ENCODE measurements around the gene KCNAB1.

KCNAB1 gene

GRCh38 chr3:156492801-156493261 is 372.5 kb downstream of the KCNAB1 start:
- no peak overlapping the region for H3K4me3 ChIP-seq (ENCODE audit: low read depth, low read length, poor library complexity, severe bottlenecking)
- no peaks in the 10 kb centered on the region for H4K20me1 ChIP-seq (ENCODE audit: insufficient read depth, low read length)
- H3K27ac ChIP-seq (ENCODE audit: low read depth, low read length, poor library complexity, severe bottlenecking) = no peak overlapping the region
- no peaks in the 10 kb centered on the region for H3K27me3 ChIP-seq (ENCODE audit: insufficient read depth, low read length)
- no peak overlapping the region for H3K4me2 ChIP-seq (ENCODE audit: low read length)
- H3K9ac ChIP-seq (ENCODE audit: low read length) = no peak overlapping the region
- H2AFZ ChIP-seq (ENCODE audit: low read length) = no peak overlapping the region
- H3K36me3 ChIP-seq (ENCODE audit: insufficient read depth, low read length) = no peaks in the 10 kb centered on the region
- no peaks in the 10 kb centered on the region for H3K79me2 ChIP-seq (ENCODE audit: insufficient read depth, low read length)
- no peaks in the 10 kb centered on the region for H3F3A ChIP-seq (ENCODE audit: insufficient read depth, low read length)
- H3K4me1 ChIP-seq (ENCODE audit: insufficient read depth, low read length, severe bottlenecking) = no peaks in the 10 kb centered on the region
- H3K9me2 ChIP-seq (ENCODE audit: low read depth, low read length) = no peaks in the 10 kb centered on the region
- TF ChIP-seq EZH2 (IDR thresholded peaks at IDR 0.05; ENCODE audit: borderline replicate concordance, low read length) (no peak), CTCF (IDR thresholded peaks at IDR 0.05; ENCODE audit: low read length) (no peak)
- H3K9me3 ChIP-seq (ENCODE audit: low read length) = peaks cover 8% of the 10 kb centered on the region; the same call in 1 of the 2 replicates

- no peaks in the 10 kb centered on the region for H3K36me3 ChIP-seq (ENCODE audit: insufficient read depth, low read length)
- no peak overlapping the region for H3K4me3 ChIP-seq (ENCODE audit: low read depth, low read length, poor library complexity, severe bottlenecking)
- no peak for TF ChIP-seq CTCF (IDR thresholded peaks at IDR 0.05; ENCODE audit: low read length)
- TF ChIP-seq EZH2 (IDR thresholded peaks at IDR 0.05; ENCODE audit: borderline replicate concordance, low read length) = no peak
- H3K9ac ChIP-seq (ENCODE audit: low read length) = no peak overlapping the region
- H3F3A ChIP-seq (ENCODE audit: insufficient read depth, low read length) = no peaks in the 10 kb centered on the region
- H3K9me2 ChIP-seq (ENCODE audit: low read depth, low read length) = no peaks in the 10 kb centered on the region
- H3K27ac ChIP-seq (ENCODE audit: low read depth, low read length, poor library complexity, severe bottlenecking) = no peak overlapping the region
- no peaks in the 10 kb centered on the region for H3K27me3 ChIP-seq (ENCODE audit: insufficient read depth, low read length)
- H2AFZ ChIP-seq (ENCODE audit: low read length) = no peak overlapping the region
- H3K4me1 ChIP-seq (ENCODE audit: insufficient read depth, low read length, severe bottlenecking) = no peaks in the 10 kb centered on the region
- peaks cover 13% of the 10 kb centered on the region; the same call in 1 of the 2 replicates for H3K9me3 ChIP-seq (ENCODE audit: low read length)
- H4K20me1 ChIP-seq (ENCODE audit: insufficient read depth, low read length) = no peaks in the 10 kb centered on the region
- no peak overlapping the region for H3K4me2 ChIP-seq (ENCODE audit: low read length)
- H3K79me2 ChIP-seq (ENCODE audit: insufficient read depth, low read length) = no peaks in the 10 kb centered on the region
Observed at GRCh38 chr3:156493887-156494286, 373.5 kb downstream of the KCNAB1 start.

GRCh38 chr3:156495816-156496215 is 375.4 kb downstream of the KCNAB1 start:
- TF ChIP-seq EZH2 (IDR thresholded peaks at IDR 0.05; ENCODE audit: borderline replicate concordance, low read length) (no peak), CTCF (IDR thresholded peaks at IDR 0.05; ENCODE audit: low read length) (no peak)
- H3K4me2 ChIP-seq (ENCODE audit: low read length) = no peak overlapping the region
- H3F3A ChIP-seq (ENCODE audit: insufficient read depth, low read length) = no peaks in the 10 kb centered on the region
- no peaks in the 10 kb centered on the region for H4K20me1 ChIP-seq (ENCODE audit: insufficient read depth, low read length)
- no peaks in the 10 kb centered on the region for H3K36me3 ChIP-seq (ENCODE audit: insufficient read depth, low read length)
- no peaks in the 10 kb centered on the region for H3K9me2 ChIP-seq (ENCODE audit: low read depth, low read length)
- H3K9ac ChIP-seq (ENCODE audit: low read length) = no peak overlapping the region
- no peaks in the 10 kb centered on the region for H3K27me3 ChIP-seq (ENCODE audit: insufficient read depth, low read length)
- H3K4me1 ChIP-seq (ENCODE audit: insufficient read depth, low read length, severe bottlenecking) = no peaks in the 10 kb centered on the region
- H3K79me2 ChIP-seq (ENCODE audit: insufficient read depth, low read length) = no peaks in the 10 kb centered on the region
- H3K4me3 ChIP-seq (ENCODE audit: low read depth, low read length, poor library complexity, severe bottlenecking) = no peak overlapping the region
- no peak overlapping the region for H3K27ac ChIP-seq (ENCODE audit: low read depth, low read length, poor library complexity, severe bottlenecking)
- H2AFZ ChIP-seq (ENCODE audit: low read length) = no peak overlapping the region
- peaks cover 13% of the 10 kb centered on the region; the same call in 1 of the 2 replicates for H3K9me3 ChIP-seq (ENCODE audit: low read length)
